Natural killer cell treated with Interleukin-12 subunit alpha and Interleukin-12 subunit beta and Interleukin-15 and Interleukin-18, amount 100 ng/mL, for 72 hours (primary cell): ENCODE measurements around the gene CSRNP2. TPM values are rescaled to one million over a fixed set of nuclear protein-coding genes. Genes with fewer than 3 reads are reported as not detected.

ENCODE experiments used
- ATAC-seq, 2 donors: fragments of 150-1000 bp; cut with Tn5 transposase in 1 of 2; sonication (Bioruptor Pico), chemical (Tn5 transposase) in 1 of 2; 2 replicates each; pipeline ENCODE4 v1.10.0; 2021
- DNase-seq: peaks from one replicate; pipeline ENCODE4 v3.0.0; 2022; ENCODE audit warnings: low spot score
- H3K27ac Mint-ChIP-seq, 2 donors: 1 replicate in 1 of 2; 2 replicates in 1 of 2; pipeline ENCODE4 v1.8.0; 2022; ENCODE audit warnings: mixed read lengths in 2 of 2, mild to moderate bottlenecking in 1 of 2, moderate library complexity in 1 of 2
- H3K27me3 Mint-ChIP-seq, 2 donors: 1 replicate in 1 of 2; 2 replicates in 1 of 2; pipeline ENCODE4 v1.8.0; 2022; ENCODE audit warnings: mixed read lengths in 2 of 2
- H3K36me3 Mint-ChIP-seq: one replicate; pipeline ENCODE4 v1.8.0; 2022; ENCODE audit warnings: mixed read lengths
- H3K4me1 Mint-ChIP-seq, 2 donors: 1 replicate in 1 of 2; 2 replicates in 1 of 2; pipeline ENCODE4 v1.8.0; 2022; ENCODE audit warnings: low read depth in 2 of 2, mixed read lengths in 2 of 2, mild to moderate bottlenecking in 1 of 2
- H3K4me3 Mint-ChIP-seq: one replicate; pipeline ENCODE4 v1.8.0; 2022; ENCODE audit warnings: mixed read lengths
- H3K9me3 Mint-ChIP-seq: 2 replicates; pipeline ENCODE4 v1.8.0; 2022; ENCODE audit warnings: mixed read lengths
- total RNA-seq, 2 donors: library from RNA; stranded (reverse); gene quantifications; one replicate each; pipeline ENCODE4 v1.2.3, GENCODE V29; 2022

The CSRNP2 gene
- 10 to 100 TPM; 24.1 to 32.7 TPM for total RNA-seq

GRCh38 chr12:51083126-51083833 is at the start of gene CSRNP2:
Gene CSRNP2 (minus strand): TSS chr12:51083596. CDS start chr12:51076561, 7,035 bp downstream.
- H3K4me3 Mint-ChIP-seq: peak within 1 kb of the TSS; percentile 99
- H3K27me3 Mint-ChIP-seq: no peaks in the 10 kb centered on the region
- H3K27ac Mint-ChIP-seq: peak within 1 kb of the TSS; percentile 82 to 98
- no peaks in the 10 kb centered on the region for H3K36me3 Mint-ChIP-seq
- no peaks in the 10 kb centered on the region for H3K9me3 Mint-ChIP-seq
- peaks cover 25 to 29% of the 10 kb centered on the region in 2 donors for H3K4me1 Mint-ChIP-seq
- peak; percentile 96 for DNase-seq
- peak; percentile 100 for ATAC-seq

- H3K36me3 Mint-ChIP-seq: no peaks in the 10 kb centered on the region
Measured at GRCh38 chr12:51132693-51133092, 49.3 kb upstream of the CSRNP2 start.

GRCh38 chr12:51131745-51132521 is 48.5 kb upstream of the CSRNP2 start:
- H3K27me3 Mint-ChIP-seq: no peaks in the 10 kb centered on the region
- no peak overlapping the region for H3K27ac Mint-ChIP-seq
- peaks cover 0 to 2% of the 10 kb centered on the region in 2 donors for H3K4me1 Mint-ChIP-seq

More at GRCh38 chr12:51132693-51133092, 49.3 kb upstream of the CSRNP2 start:
- H3K27ac Mint-ChIP-seq: no peak overlapping the region
- DNase-seq (no peak), ATAC-seq (no peak)
- no peaks in the 10 kb centered on the region for H3K9me3 Mint-ChIP-seq
- H3K4me3 Mint-ChIP-seq: no peak overlapping the region
- H3K4me1 Mint-ChIP-seq: no peaks in the 10 kb centered on the region
- no peaks in the 10 kb centered on the region for H3K27me3 Mint-ChIP-seq

GRCh38 chr12:51128919-51129318 is 45.5 kb upstream of the CSRNP2 start:
- Mint-ChIP-seq H3K4me1 (peaks cover 4 to 5% of the 10 kb centered on the region in 2 donors), H3K9me3 (no peaks in the 10 kb centered on the region), H3K27me3 (no peaks in the 10 kb centered on the region), H3K4me3 (no peak overlapping the region), H3K27ac (no peak overlapping the region), H3K36me3 (no peaks in the 10 kb centered on the region)
- no peak for DNase-seq
- no peak for ATAC-seq

More at GRCh38 chr12:51131745-51132521, 48.5 kb upstream of the CSRNP2 start:
- Mint-ChIP-seq H3K9me3 (no peaks in the 10 kb centered on the region), H3K4me3 (no peak overlapping the region), H3K36me3 (no peaks in the 10 kb centered on the region)
- DNase-seq (no peak), ATAC-seq (no peak)

- H3K4me1 Mint-ChIP-seq: peaks cover 4 to 5% of the 10 kb centered on the region in 2 donors
- no peak overlapping the region for H3K4me3 Mint-ChIP-seq
- no peak for ATAC-seq
- H3K27ac Mint-ChIP-seq: peak overlapping the region in 1 of 2 donors; percentile 22
- no peaks in the 10 kb centered on the region for H3K36me3 Mint-ChIP-seq
- H3K27me3 Mint-ChIP-seq: no peaks in the 10 kb centered on the region
- DNase-seq: no peak
- H3K9me3 Mint-ChIP-seq: no peaks in the 10 kb centered on the region
Measured at GRCh38 chr12:51127050-51127729, 43.8 kb upstream of the CSRNP2 start.

GRCh38 chr12:51126297-51126696 is 42.9 kb upstream of the CSRNP2 start:
- DNase-seq (no peak), ATAC-seq (no peak)
- no peaks in the 10 kb centered on the region for H3K36me3 Mint-ChIP-seq
- peak overlapping the region in 1 of 2 donors; percentile 22 for H3K27ac Mint-ChIP-seq
- peaks cover 4 to 5% of the 10 kb centered on the region in 2 donors for H3K4me1 Mint-ChIP-seq
- no peaks in the 10 kb centered on the region for H3K9me3 Mint-ChIP-seq
- H3K27me3 Mint-ChIP-seq: no peaks in the 10 kb centered on the region
- no peak overlapping the region for H3K4me3 Mint-ChIP-seq

GRCh38 chr12:51124504-51124903 is 41.1 kb upstream of the CSRNP2 start:
- ATAC-seq: no peak
- Mint-ChIP-seq H3K4me1 (peaks cover 4 to 5% of the 10 kb centered on the region in 2 donors), H3K27ac (no peak overlapping the region), H3K36me3 (no peaks in the 10 kb centered on the region), H3K4me3 (no peak overlapping the region), H3K27me3 (no peaks in the 10 kb centered on the region), H3K9me3 (no peaks in the 10 kb centered on the region)
- no peak for DNase-seq

- DNase-seq (no peak), ATAC-seq (no peak)
- H3K36me3 Mint-ChIP-seq: no peaks in the 10 kb centered on the region
- H3K27ac Mint-ChIP-seq: no peak overlapping the region
- peaks cover 4 to 5% of the 10 kb centered on the region in 2 donors for H3K4me1 Mint-ChIP-seq
- H3K27me3 Mint-ChIP-seq: no peaks in the 10 kb centered on the region
- H3K4me3 Mint-ChIP-seq: no peak overlapping the region
- H3K9me3 Mint-ChIP-seq: no peaks in the 10 kb centered on the region
Measured at GRCh38 chr12:51122844-51123243, 39.4 kb upstream of the CSRNP2 start.

- no peak for DNase-seq
- H3K27ac Mint-ChIP-seq: no peak overlapping the region
- peaks cover 13% of the 10 kb centered on the region for H3K36me3 Mint-ChIP-seq
- no peak overlapping the region for H3K4me3 Mint-ChIP-seq
- no peak for ATAC-seq
- H3K4me1 Mint-ChIP-seq: no peaks in the 10 kb centered on the region
- no peaks in the 10 kb centered on the region for H3K27me3 Mint-ChIP-seq
- H3K9me3 Mint-ChIP-seq: no peaks in the 10 kb centered on the region
Measured at GRCh38 chr12:51118706-51119105, 35.3 kb upstream of the CSRNP2 start.

- peaks cover 0 to 3% of the 10 kb centered on the region in 2 donors for H3K4me1 Mint-ChIP-seq
- ATAC-seq (no peak), DNase-seq (no peak)
- no peaks in the 10 kb centered on the region for H3K27me3 Mint-ChIP-seq
- no peak overlapping the region for H3K27ac Mint-ChIP-seq
- H3K9me3 Mint-ChIP-seq: no peaks in the 10 kb centered on the region
- H3K4me3 Mint-ChIP-seq: no peak overlapping the region
- peaks cover 15% of the 10 kb centered on the region for H3K36me3 Mint-ChIP-seq
Measured at GRCh38 chr12:51115533-51115932, 32.1 kb upstream of the CSRNP2 start.

GRCh38 chr12:51108136-51108535 is 24.7 kb upstream of the CSRNP2 start:
- Mint-ChIP-seq H3K4me3 (no peak overlapping the region), H3K4me1 (no peaks in the 10 kb centered on the region), H3K9me3 (no peaks in the 10 kb centered on the region), H3K36me3 (peaks cover 10% of the 10 kb centered on the region), H3K27me3 (no peaks in the 10 kb centered on the region), H3K27ac (no peak overlapping the region)
- no peak for ATAC-seq
- DNase-seq: no peak

GRCh38 chr12:51103977-51104376 is 20.6 kb upstream of the CSRNP2 start:
- no peak for DNase-seq
- H3K9me3 Mint-ChIP-seq: no peaks in the 10 kb centered on the region
- H3K27ac Mint-ChIP-seq: no peak overlapping the region
- H3K4me1 Mint-ChIP-seq: no peaks in the 10 kb centered on the region
- no peaks in the 10 kb centered on the region for H3K27me3 Mint-ChIP-seq
- no peak overlapping the region for H3K4me3 Mint-ChIP-seq
- H3K36me3 Mint-ChIP-seq: peaks cover 14% of the 10 kb centered on the region
- ATAC-seq: no peak

- no peaks in the 10 kb centered on the region for H3K4me1 Mint-ChIP-seq
- ATAC-seq: no peak
- H3K36me3 Mint-ChIP-seq: peaks cover 22% of the 10 kb centered on the region
- DNase-seq: no peak
- no peaks in the 10 kb centered on the region for H3K9me3 Mint-ChIP-seq
- no peak overlapping the region for H3K27ac Mint-ChIP-seq
- no peak overlapping the region for H3K4me3 Mint-ChIP-seq
- no peaks in the 10 kb centered on the region for H3K27me3 Mint-ChIP-seq
Measured at GRCh38 chr12:51098611-51099010, 15.2 kb upstream of the CSRNP2 start.
